Colonic mucosa (tissue), 4 donors: ENCODE results near the gene GRIP1. TPM values are rescaled to one million over a fixed set of nuclear protein-coding genes. Genes with fewer than 3 reads are reported as not detected.

ENCODE experiments used
- DNase-seq: peaks from one replicate; pipeline ENCODE4 v3.0.0-alpha.2; 2020
- H3K27ac ChIP-seq: fragments of 200-600 bp; one replicate; pipeline ENCODE4 v1.8.0; 2021
- H3K27me3 ChIP-seq: fragments of 200-600 bp; one replicate; pipeline ENCODE4 v1.8.0; 2021
- H3K36me3 ChIP-seq: fragments of 200-600 bp; one replicate; pipeline ENCODE4 v1.8.0; 2021
- H3K4me1 ChIP-seq: fragments of 200-600 bp; one replicate; pipeline ENCODE4 v1.8.0; 2021; ENCODE audit warnings: mild to moderate bottlenecking
- H3K4me3 ChIP-seq: fragments of 200-600 bp; one replicate; pipeline ENCODE4 v1.8.0; 2021
- H3K9ac ChIP-seq, 2 donors: one replicate each; pipeline ENCODE4 v1.7.0; 2013; ENCODE audit warnings: control low read depth in 2 of 2, low read depth in 2 of 2, low read length in 2 of 2
- H3K9me3 ChIP-seq: fragments of 200-600 bp; one replicate; pipeline ENCODE4 v1.8.0; 2021
- CTCF ChIP-seq: fragments of 200-600 bp; IDR thresholded peaks from one replicate; pipeline ENCODE4 v1.8.0; 2022; ENCODE audit warnings: antibody characterized with exemption, mild to moderate bottlenecking
- intact Hi-C: fragments of 100-400 bp; cut with DNase I; formaldehyde crosslinking; loops from one replicate; pipeline ENCODE4 v1.14.1; 2022
- total RNA-seq, 2 donors: library from RNA; stranded (reverse); fragmentation: NEBNext Ultra II Directional in 1 of 2; extraction: Animal tissue kit (Norgen Biotek cat#: 25700) in 1 of 2; gene quantifications; one replicate each; pipeline ENCODE4 v1.2.1, GENCODE V29; 2021
- donor health status: healthy.
- donor health status: DM: no; HTN: no; CAD: no.
- donor health status: DM: no; HTN: no; CAD: no.

The GRIP1 gene
- total RNA-seq, 2 donors from 2014 or later: 3.7 to 6.2 TPM

GRCh38 chr12:66724026-66724425, 45.1 kb upstream of the GRIP1 start:
- Histone ChIP-seq H3K4me1 (no peaks in the 10 kb centered on the region), H3K9ac (no peak overlapping the region), H3K36me3 (no peaks in the 10 kb centered on the region), H3K9me3 (no peaks in the 10 kb centered on the region), H3K27ac (no peak overlapping the region), H3K4me3 (no peak overlapping the region), H3K27me3 (no peaks in the 10 kb centered on the region)
- intact Hi-C loops: no loop called here
- no peak for TF ChIP-seq CTCF
- no peak for DNase-seq

- Histone ChIP-seq H3K9ac (no peak overlapping the region), H3K36me3 (no peaks in the 10 kb centered on the region), H3K27ac (no peak overlapping the region), H3K9me3 (no peaks in the 10 kb centered on the region), H3K4me1 (no peaks in the 10 kb centered on the region), H3K4me3 (no peak overlapping the region), H3K27me3 (no peaks in the 10 kb centered on the region)
- TF ChIP-seq CTCF: no peak
- intact Hi-C loops: no loop called here
- DNase-seq: no peak
Measured at GRCh38 chr12:66719862-66720261, 41.0 kb upstream of the GRIP1 start.

DNA sequence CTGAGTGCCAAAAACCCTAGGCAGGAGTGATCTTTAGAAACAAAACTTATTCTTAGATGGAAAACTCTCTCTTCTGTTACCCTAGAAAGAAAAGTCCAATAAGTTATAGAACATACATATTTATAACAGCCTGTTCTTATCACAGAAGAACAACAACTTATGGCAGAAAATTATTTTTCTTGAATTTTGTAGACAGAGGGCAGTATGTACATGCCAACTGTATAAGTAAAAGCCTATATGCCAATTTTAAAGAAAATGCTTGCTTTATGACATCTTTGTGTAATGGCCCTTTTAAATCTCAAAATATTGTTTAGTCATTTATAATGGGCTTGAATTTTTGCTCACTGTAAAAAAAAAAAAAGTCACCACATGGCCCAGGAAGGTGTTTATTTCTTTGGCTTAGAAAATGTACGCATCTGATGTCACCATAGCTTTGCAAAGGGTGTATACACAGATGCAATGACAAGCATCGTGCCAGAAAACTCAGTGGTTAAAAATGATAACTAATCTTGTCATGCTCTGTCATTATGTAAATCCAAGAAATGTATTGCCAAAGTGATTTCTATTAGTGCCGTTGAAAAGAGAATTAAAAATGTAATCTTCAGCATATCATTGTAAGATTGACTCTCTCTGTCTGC, 38.3 kb upstream of the GRIP1 start:
- Histone ChIP-seq H3K36me3 (no peaks in the 10 kb centered on the region), H3K4me1 (no peaks in the 10 kb centered on the region), H3K9me3 (no peaks in the 10 kb centered on the region), H3K27ac (no peak overlapping the region), H3K4me3 (no peak overlapping the region), H3K27me3 (no peaks in the 10 kb centered on the region), H3K9ac (no peak overlapping the region)
- no peak for DNase-seq
- intact Hi-C loops: no loop called here
- TF ChIP-seq CTCF: no peak

- H3K36me3 ChIP-seq: no peaks in the 10 kb centered on the region
- no peaks in the 10 kb centered on the region for H3K27me3 ChIP-seq
- no peak overlapping the region for H3K27ac ChIP-seq
- TF ChIP-seq CTCF: no peak
- DNase-seq: no peak
- no peaks in the 10 kb centered on the region for H3K4me1 ChIP-seq
- H3K4me3 ChIP-seq: no peak overlapping the region
- no peak overlapping the region for H3K9ac ChIP-seq
- intact Hi-C loops: no loop called here
- H3K9me3 ChIP-seq: no peaks in the 10 kb centered on the region
Measured at GRCh38 chr12:66716522-66716921, 37.6 kb upstream of the GRIP1 start.

- H3K27ac ChIP-seq: no peak overlapping the region
- TF ChIP-seq CTCF: no peak
- no peaks in the 10 kb centered on the region for H3K27me3 ChIP-seq
- no peaks in the 10 kb centered on the region for H3K4me1 ChIP-seq
- no peak for DNase-seq
- no peaks in the 10 kb centered on the region for H3K9me3 ChIP-seq
- H3K9ac ChIP-seq: no peak overlapping the region
- no peak overlapping the region for H3K4me3 ChIP-seq
- intact Hi-C loops: no loop called here
- no peaks in the 10 kb centered on the region for H3K36me3 ChIP-seq
Measured at GRCh38 chr12:66714709-66715108, 35.8 kb upstream of the GRIP1 start.
